ENCODE measurements around the gene POLR2I. TPM values are rescaled to one million over a fixed set of nuclear protein-coding genes. Genes with fewer than 3 reads are reported as not detected.

POLR2I gene
- polyA plus RNA-seq, 1 of the 3 experiments (the other 2 are of a cell fraction) = 140 TPM

GRCh38 chr19:36106441-36106840 is 8.2 kb downstream of the POLR2I start:
- Histone ChIP-seq H3K9ac (no peak overlapping the region), H3K9me2 (no peaks in the 10 kb centered on the region), H2AFZ (ENCODE audit: low read depth) (no peak overlapping the region), H3F3A (replicated peaks; ENCODE audit: insufficient read depth) (no peaks in the 10 kb centered on the region), H3K27me3 (ENCODE audit: insufficient read depth) (no peaks in the 10 kb centered on the region), H3K27ac (ENCODE audit: low read depth in 2 of 2, low read length in 1 of 2) (no peak overlapping the region), H4K20me1 (ENCODE audit: insufficient read depth) (no peaks in the 10 kb centered on the region), H3K79me2 (ENCODE audit: insufficient read depth) (no peaks in the 10 kb centered on the region), H3K4me3 (ENCODE audit: low read depth in 2 of 2, low read length in 1 of 2) (no peak overlapping the region), H3K4me2 (no peak overlapping the region), H3K4me1 (ENCODE audit: control insufficient read depth in 1 of 2, insufficient read depth in 2 of 2, low read depth in 1 of 2, low read length in 1 of 2) (no peaks in the 10 kb centered on the region), H3K9me3 (no peaks in the 10 kb centered on the region), H3K36me3 (replicated peaks in 1 of 2; ENCODE audit: control insufficient read depth in 1 of 2, insufficient read depth in 2 of 2, low read length in 1 of 2) (peaks cover 5 to 14% of the 10 kb centered on the region in 2 experiments)
- ChIA-PET CTCF (no interaction called here), POLR2A (no interaction called here)
- DNase-seq = no peak
- WGBS (ENCODE audit: low lambda C conversion rate) = 90% methylated on average over 6 of the region's 6 CpGs
- TF ChIP-seq ELF1 (IDR thresholded peaks at IDR 0.05) = no peak
- no peak for TF ChIP-seq GATA2 (CRISPR knock-in tag; IDR thresholded peaks at IDR 0.05)

- Histone ChIP-seq H3F3A (replicated peaks; ENCODE audit: insufficient read depth) (no peaks in the 10 kb centered on the region), H3K9ac (no peak overlapping the region), H3K27me3 (ENCODE audit: insufficient read depth) (no peaks in the 10 kb centered on the region), H3K9me3 (no peaks in the 10 kb centered on the region), H3K4me1 (ENCODE audit: control insufficient read depth in 1 of 2, insufficient read depth in 2 of 2, low read depth in 1 of 2, low read length in 1 of 2) (no peaks in the 10 kb centered on the region), H3K79me2 (ENCODE audit: insufficient read depth) (no peaks in the 10 kb centered on the region), H2AFZ (ENCODE audit: low read depth) (no peak overlapping the region), H3K36me3 (replicated peaks in 1 of 2; ENCODE audit: control insufficient read depth in 1 of 2, insufficient read depth in 2 of 2, low read length in 1 of 2) (peaks cover 5 to 6% of the 10 kb centered on the region in 2 experiments), H3K9me2 (no peaks in the 10 kb centered on the region), H3K4me3 (ENCODE audit: low read depth in 2 of 2, low read length in 1 of 2) (no peak overlapping the region), H4K20me1 (ENCODE audit: insufficient read depth) (no peaks in the 10 kb centered on the region), H3K27ac (ENCODE audit: low read depth in 2 of 2, low read length in 1 of 2) (no peak overlapping the region), H3K4me2 (no peak overlapping the region)
- ChIA-PET POLR2A (interaction anchor here (1.1 to 1.4 kb wide), 2 partner anchors 11 to 90 kb away, joined by 4 to 5 read pairs; partner anchors contain the start of genes ALKBH6, POLR2I and TBCB), CTCF (interaction anchor here (0.8 kb wide), 1 partner anchor 32 kb away, joined by 3 read pairs; no protein-coding TSS in a partner anchor)
- TF ChIP-seq NFIC (IDR thresholded peaks at IDR 0.05; ENCODE audit: borderline replicate concordance) (0 out of 2 replicates have a peak, but pooled peaks have one; percentile 10), MXI1 (IDR thresholded peaks at IDR 0.05; ENCODE audit: low read depth, low read length) (no peak)
- 87% methylated on average over 8 of the region's 12 CpGs for WGBS (ENCODE audit: low lambda C conversion rate)
- DNase-seq = no peak
Observed at GRCh38 chr19:36103842-36104552, 10.7 kb downstream of the POLR2I start.

GRCh38 chr19:36103040-36103626 is 11.5 kb downstream of the POLR2I start:
- H3K4me3 ChIP-seq (ENCODE audit: low read depth in 2 of 2, low read length in 1 of 2) = no peak overlapping the region
- no peak overlapping the region for H3K4me2 ChIP-seq
- CTCF ChIA-PET = interaction anchor here (0.8 kb wide), 1 partner anchor 31 kb away, joined by 3 read pairs; no protein-coding TSS in a partner anchor
- H3K27me3 ChIP-seq (ENCODE audit: insufficient read depth) = no peaks in the 10 kb centered on the region
- H2AFZ ChIP-seq (ENCODE audit: low read depth) = no peak overlapping the region
- POLR2A ChIA-PET = interaction anchor here (1.4 kb wide), 1 partner anchor 12 kb away, joined by 4 read pairs; the partner anchor contains the start of genes POLR2I and TBCB
- H3K79me2 ChIP-seq (ENCODE audit: insufficient read depth) = no peaks in the 10 kb centered on the region
- H3K9me3 ChIP-seq = no peaks in the 10 kb centered on the region
- WGBS (ENCODE audit: low lambda C conversion rate) = 92% methylated on average over 10 of the region's 24 CpGs
- H3K9me2 ChIP-seq = no peaks in the 10 kb centered on the region
- DNase-seq = no peak
- H3K9ac ChIP-seq = no peak overlapping the region
- no peak for TF ChIP-seq SMC3 (IDR thresholded peaks at IDR 0.05; ENCODE audit: low read depth, low read length)
- TF ChIP-seq TAF1 (IDR thresholded peaks at IDR 0.05; ENCODE audit: borderline replicate concordance, low read depth, low read length) = no peak
- no peak for TF ChIP-seq YY1 (IDR thresholded peaks at IDR 0.05; ENCODE audit: low read depth)
- TF ChIP-seq CHD2 (IDR thresholded peaks at IDR 0.05; ENCODE audit: low read length, partially characterized antibody) = no peak
- peaks cover 5 to 6% of the 10 kb centered on the region in 2 experiments for H3K36me3 ChIP-seq (replicated peaks in 1 of 2; ENCODE audit: control insufficient read depth in 1 of 2, insufficient read depth in 2 of 2, low read length in 1 of 2)
- H3K4me1 ChIP-seq (ENCODE audit: control insufficient read depth in 1 of 2, insufficient read depth in 2 of 2, low read depth in 1 of 2, low read length in 1 of 2) = no peaks in the 10 kb centered on the region
- H3K27ac ChIP-seq (ENCODE audit: low read depth in 2 of 2, low read length in 1 of 2) = no peak overlapping the region
- H4K20me1 ChIP-seq (ENCODE audit: insufficient read depth) = no peaks in the 10 kb centered on the region
- H3F3A ChIP-seq (replicated peaks; ENCODE audit: insufficient read depth) = no peaks in the 10 kb centered on the region

All from SK-N-SH (cell line).